Astrocyte of the spinal cord (primary cell): Measurements from ENCODE around the gene UPK3A.
A peak's percentile ranks its signal among the peaks of the same experiment; 100 is the strongest.

Experiments
- DNase-seq: peaks from one replicate; pipeline ENCODE4 v3.0.0; 2011; ENCODE audit warnings: low read depth, low spot score
- H3K4me3 ChIP-seq: 2 replicates; pipeline ENCODE4 v1.5.1; 2011; ENCODE audit warnings: low read depth, mild to moderate bottlenecking, low read length, moderate library complexity
- in situ Hi-C: cut with HindIII; loops from 2 replicates; pipeline ENCODE4 v1.10.0; 2017; ENCODE audit warnings: low sequenced_read_pairs
- TF ChIP-seq, protein P1 (sequence below): IDR thresholded peaks from 2 replicates; pipeline ENCODE4 v1.5.1; 2012; ENCODE audit warnings: low read depth, mild to moderate bottlenecking, low read length, inconsistent platforms

UPK3A gene

DNA sequence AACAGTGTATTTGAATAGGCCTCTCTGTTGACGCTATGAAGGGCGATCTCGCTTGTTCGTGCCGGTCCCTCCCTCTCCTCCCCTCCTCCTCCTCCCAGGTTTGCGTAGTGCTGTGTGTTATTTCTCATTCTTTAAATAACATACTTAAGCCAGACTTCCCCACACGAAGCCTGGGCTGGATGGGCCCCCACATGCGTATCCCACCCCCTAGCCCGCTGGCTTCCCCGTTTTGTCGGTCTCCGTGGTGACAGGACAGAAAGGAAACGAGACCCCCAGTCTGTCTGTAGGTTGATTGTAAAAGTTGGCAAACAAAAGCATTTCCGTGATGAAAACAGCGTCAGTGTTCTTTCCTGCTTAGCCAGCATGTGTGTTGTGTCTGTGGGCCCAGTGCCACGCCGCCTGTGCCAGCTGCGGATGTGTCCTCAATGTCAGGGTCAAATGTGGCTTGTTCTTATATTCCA is 52.3 kb downstream of the UPK3A start:
- peak; percentile 50 for DNase-seq
- in situ Hi-C loops, result no loop called here

GRCh38 chr22:45337536-45337935 is 52.8 kb downstream of the UPK3A start:
- in situ Hi-C loops, result no loop called here
- TF ChIP-seq, protein P1, sequence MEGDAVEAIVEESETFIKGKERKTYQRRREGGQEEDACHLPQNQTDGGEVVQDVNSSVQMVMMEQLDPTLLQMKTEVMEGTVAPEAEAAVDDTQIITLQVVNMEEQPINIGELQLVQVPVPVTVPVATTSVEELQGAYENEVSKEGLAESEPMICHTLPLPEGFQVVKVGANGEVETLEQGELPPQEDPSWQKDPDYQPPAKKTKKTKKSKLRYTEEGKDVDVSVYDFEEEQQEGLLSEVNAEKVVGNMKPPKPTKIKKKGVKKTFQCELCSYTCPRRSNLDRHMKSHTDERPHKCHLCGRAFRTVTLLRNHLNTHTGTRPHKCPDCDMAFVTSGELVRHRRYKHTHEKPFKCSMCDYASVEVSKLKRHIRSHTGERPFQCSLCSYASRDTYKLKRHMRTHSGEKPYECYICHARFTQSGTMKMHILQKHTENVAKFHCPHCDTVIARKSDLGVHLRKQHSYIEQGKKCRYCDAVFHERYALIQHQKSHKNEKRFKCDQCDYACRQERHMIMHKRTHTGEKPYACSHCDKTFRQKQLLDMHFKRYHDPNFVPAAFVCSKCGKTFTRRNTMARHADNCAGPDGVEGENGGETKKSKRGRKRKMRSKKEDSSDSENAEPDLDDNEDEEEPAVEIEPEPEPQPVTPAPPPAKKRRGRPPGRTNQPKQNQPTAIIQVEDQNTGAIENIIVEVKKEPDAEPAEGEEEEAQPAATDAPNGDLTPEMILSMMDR, result no peak
- no peak overlapping the region for H3K4me3 ChIP-seq
- DNase-seq, result no peak

More for the DNA sequence above, 52.3 kb downstream of the UPK3A start:
- no peak overlapping the region for H3K4me3 ChIP-seq
- TF ChIP-seq, protein P1, result no peak

GRCh38 chr22:45338795-45339194 is 54.0 kb downstream of the UPK3A start:
- no peak for DNase-seq
- no peak overlapping the region for H3K4me3 ChIP-seq
- in situ Hi-C loops, result no loop called here
- TF ChIP-seq, protein P1, result no peak

DNA sequence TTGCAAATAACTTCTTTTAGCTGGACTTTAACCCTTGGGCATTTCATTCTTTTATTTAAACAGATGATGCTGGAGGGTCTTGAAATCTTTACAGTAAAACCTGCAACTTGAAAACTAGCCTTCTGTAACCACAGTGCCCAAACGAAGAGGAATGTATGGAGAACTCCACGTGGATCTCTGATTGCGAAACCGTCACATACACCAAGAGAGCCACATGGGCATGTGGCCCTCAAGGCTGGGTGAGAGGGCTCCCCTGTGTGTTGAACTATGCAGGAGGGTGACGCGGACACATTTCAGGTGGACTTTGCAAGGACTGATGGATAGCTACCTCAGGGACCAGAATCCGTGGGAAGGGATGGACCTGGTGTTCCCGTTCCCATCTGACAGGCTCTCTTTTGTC is 55.6 kb downstream of the UPK3A start:
- no peak overlapping the region for H3K4me3 ChIP-seq
- TF ChIP-seq, protein P1, result no peak
- in situ Hi-C loops, result no loop called here
- no peak for DNase-seq

DNA sequence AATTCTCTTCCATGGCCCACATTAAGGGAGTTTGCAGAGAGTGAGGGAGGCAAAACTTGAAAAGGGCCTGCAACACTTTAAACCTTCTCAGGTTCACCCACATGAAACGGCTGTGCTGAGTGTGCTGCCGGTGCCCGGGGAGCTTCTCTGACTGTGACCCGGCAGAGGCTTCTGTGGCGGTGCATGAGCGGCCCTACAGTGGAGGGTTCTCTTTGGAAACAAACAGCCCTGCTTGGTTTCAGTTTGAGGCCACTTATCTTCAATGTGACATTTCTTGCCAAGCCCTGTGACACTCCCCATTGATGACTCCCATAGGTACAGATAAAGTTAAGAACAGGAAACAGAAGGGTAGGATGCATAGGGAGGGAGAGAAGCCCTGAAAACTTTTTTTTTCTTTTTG is 56.7 kb downstream of the UPK3A start:
- in situ Hi-C loops, result no loop called here
- DNase-seq, result no peak
- TF ChIP-seq, protein P1, result no peak
- no peak overlapping the region for H3K4me3 ChIP-seq

- DNase-seq, result no peak
- H3K4me3 ChIP-seq, result no peak overlapping the region
- in situ Hi-C loops, result no loop called here
- TF ChIP-seq, protein P1, result no peak
Observed at GRCh38 chr22:45343143-45343542, 58.4 kb downstream of the UPK3A start.

- in situ Hi-C loops, result no loop called here
- H3K4me3 ChIP-seq, result no peak overlapping the region
- peak; percentile 10 for DNase-seq
- TF ChIP-seq, protein P1, result peak; percentile 24
Observed at GRCh38 chr22:45344334-45344733, 59.6 kb downstream of the UPK3A start.
